ENCODE results near the gene FAM83C.
A peak's percentile ranks its signal among the peaks of the same experiment; 100 is the strongest.
"Not testable (repeated sequence)": the region's sequence is repeated elsewhere in the genome, so short reads cannot be mapped to it uniquely, and the experiment has no call there.

FAM83C gene

GRCh38 chr20:35318502-35319157 lies 26.4 kb upstream of the FAM83C start:
- DNase-seq (ENCODE audit: low read depth, low spot score), result no peak

GRCh38 chr20:35317416-35318210 lies 25.4 kb upstream of the FAM83C start:
- no peak for DNase-seq (ENCODE audit: low read depth, low spot score)

- no peak for DNase-seq (ENCODE audit: low read depth, low spot score)
Observed at GRCh38 chr20:35316086-35316485, 23.9 kb upstream of the FAM83C start.

GRCh38 chr20:35315632-35316020 lies 23.4 kb upstream of the FAM83C start:
- DNase-seq (ENCODE audit: low read depth, low spot score), result not testable (repeated sequence)

- DNase-seq (ENCODE audit: low read depth, low spot score), result no peak
Observed at GRCh38 chr20:35314816-35315631, 22.8 kb upstream of the FAM83C start.

- no peak for DNase-seq (ENCODE audit: low read depth, low spot score)
Observed at GRCh38 chr20:35312318-35312717, 20.1 kb upstream of the FAM83C start.

GRCh38 chr20:35311822-35312221 lies 19.6 kb upstream of the FAM83C start:
- no peak for DNase-seq (ENCODE audit: low read depth, low spot score)

GRCh38 chr20:35311409-35311808 lies 19.2 kb upstream of the FAM83C start:
- no peak for DNase-seq (ENCODE audit: low read depth, low spot score)

- no peak for DNase-seq (ENCODE audit: low read depth, low spot score)
Observed at GRCh38 chr20:35307666-35308653, 15.7 kb upstream of the FAM83C start.

- DNase-seq (ENCODE audit: low read depth, low spot score), result no peak
Observed at GRCh38 chr20:35306931-35307517, 14.8 kb upstream of the FAM83C start.

- peak; percentile 96 for DNase-seq (ENCODE audit: low read depth, low spot score)
Observed at GRCh38 chr20:35305682-35306556, 13.7 kb upstream of the FAM83C start.

- DNase-seq (ENCODE audit: low read depth, low spot score), result no peak
Observed at GRCh38 chr20:35304956-35305355, 12.7 kb upstream of the FAM83C start.

GRCh38 chr20:35303735-35304491 lies 11.7 kb upstream of the FAM83C start:
- peak; percentile 61 for DNase-seq (ENCODE audit: low read depth, low spot score)

GRCh38 chr20:35303382-35303734 lies 11.1 kb upstream of the FAM83C start:
- no peak for DNase-seq (ENCODE audit: low read depth, low spot score)

GRCh38 chr20:35302421-35303335 lies 10.5 kb upstream of the FAM83C start:
- DNase-seq (ENCODE audit: low read depth, low spot score), result no peak

- no peak for DNase-seq (ENCODE audit: low read depth, low spot score)
Observed at GRCh38 chr20:35301426-35301825, 9.2 kb upstream of the FAM83C start.

GRCh38 chr20:35300469-35301262 lies 8.4 kb upstream of the FAM83C start:
- DNase-seq (ENCODE audit: low read depth, low spot score), result no peak
